WTC11 (cell line): ENCODE results near the gene SLC17A5.

ENCODE experiments used
- CREB1 ChIP-seq: sonication (generic); formaldehyde crosslinking; IDR thresholded peaks from 2 replicates; pipeline ENCODE4 v1.8.0; 2023; ENCODE audit warnings: mild to moderate bottlenecking, missing genetic modification reagents
- ETV6 ChIP-seq: sonication (generic); formaldehyde crosslinking; IDR thresholded peaks from 2 replicates; pipeline ENCODE4 v1.8.1; 2022; ENCODE audit warnings: mild to moderate bottlenecking, missing genetic modification reagents
- MAX ChIP-seq: sonication (generic); formaldehyde crosslinking; IDR thresholded peaks from 2 replicates; pipeline ENCODE4 v1.8.0; 2022; ENCODE audit warnings: mild to moderate bottlenecking, missing genetic modification reagents
- SMAD4 ChIP-seq: sonication (generic); formaldehyde crosslinking; IDR thresholded peaks from 2 replicates; pipeline ENCODE4 v1.8.0; 2022; ENCODE audit warnings: mild to moderate bottlenecking, missing genetic modification reagents
- TP53 ChIP-seq: sonication (generic); formaldehyde crosslinking; IDR thresholded peaks from 2 replicates; pipeline ENCODE4 v1.8.1; 2023; ENCODE audit warnings: mild to moderate bottlenecking, missing genetic modification reagents
- TF ChIP-seq, protein P1 (sequence below): fragments of 200-600 bp; IDR thresholded peaks from 2 replicates; pipeline ENCODE4 v1.8.0; 2022; ENCODE audit warnings: antibody characterized with exemption
- TF ChIP-seq, protein P2 (sequence below): sonication (generic); formaldehyde crosslinking; IDR thresholded peaks from 2 replicates; pipeline ENCODE4 v1.8.1; 2022; ENCODE audit warnings: mild to moderate bottlenecking, missing genetic modification reagents, moderate library complexity, borderline replicate concordance

GRCh38 chr6:73560853-73561407 is 92.9 kb downstream of the SLC17A5 start:
- TF ChIP-seq, protein P1, sequence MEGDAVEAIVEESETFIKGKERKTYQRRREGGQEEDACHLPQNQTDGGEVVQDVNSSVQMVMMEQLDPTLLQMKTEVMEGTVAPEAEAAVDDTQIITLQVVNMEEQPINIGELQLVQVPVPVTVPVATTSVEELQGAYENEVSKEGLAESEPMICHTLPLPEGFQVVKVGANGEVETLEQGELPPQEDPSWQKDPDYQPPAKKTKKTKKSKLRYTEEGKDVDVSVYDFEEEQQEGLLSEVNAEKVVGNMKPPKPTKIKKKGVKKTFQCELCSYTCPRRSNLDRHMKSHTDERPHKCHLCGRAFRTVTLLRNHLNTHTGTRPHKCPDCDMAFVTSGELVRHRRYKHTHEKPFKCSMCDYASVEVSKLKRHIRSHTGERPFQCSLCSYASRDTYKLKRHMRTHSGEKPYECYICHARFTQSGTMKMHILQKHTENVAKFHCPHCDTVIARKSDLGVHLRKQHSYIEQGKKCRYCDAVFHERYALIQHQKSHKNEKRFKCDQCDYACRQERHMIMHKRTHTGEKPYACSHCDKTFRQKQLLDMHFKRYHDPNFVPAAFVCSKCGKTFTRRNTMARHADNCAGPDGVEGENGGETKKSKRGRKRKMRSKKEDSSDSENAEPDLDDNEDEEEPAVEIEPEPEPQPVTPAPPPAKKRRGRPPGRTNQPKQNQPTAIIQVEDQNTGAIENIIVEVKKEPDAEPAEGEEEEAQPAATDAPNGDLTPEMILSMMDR: no peak
- TF ChIP-seq ETV6 (no peak), CREB1 (CRISPR knock-in tag) (no peak), MAX (CRISPR knock-in tag) (no peak), TP53 (CRISPR knock-in tag) (no peak), SMAD4 (CRISPR knock-in tag) (no peak)
- TF ChIP-seq, protein P2, sequence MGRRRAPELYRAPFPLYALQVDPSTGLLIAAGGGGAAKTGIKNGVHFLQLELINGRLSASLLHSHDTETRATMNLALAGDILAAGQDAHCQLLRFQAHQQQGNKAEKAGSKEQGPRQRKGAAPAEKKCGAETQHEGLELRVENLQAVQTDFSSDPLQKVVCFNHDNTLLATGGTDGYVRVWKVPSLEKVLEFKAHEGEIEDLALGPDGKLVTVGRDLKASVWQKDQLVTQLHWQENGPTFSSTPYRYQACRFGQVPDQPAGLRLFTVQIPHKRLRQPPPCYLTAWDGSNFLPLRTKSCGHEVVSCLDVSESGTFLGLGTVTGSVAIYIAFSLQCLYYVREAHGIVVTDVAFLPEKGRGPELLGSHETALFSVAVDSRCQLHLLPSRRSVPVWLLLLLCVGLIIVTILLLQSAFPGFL (CRISPR knock-in tag): no peak
